Jurkat, Clone E6-1 (cell line): ENCODE measurements around the gene PTMS.

Source experiments
- DNase-seq: peaks from one replicate; pipeline ENCODE4 v3.0.0-alpha.2; 2011; ENCODE audit warnings: low read depth, low spot score
- H3K4me3 ChIP-seq: 2 replicates; pipeline ENCODE4 v1.5.1; 2011; ENCODE audit warnings: mild to moderate bottlenecking, low read length, control low read depth, moderate library complexity

PTMS gene

DNA sequence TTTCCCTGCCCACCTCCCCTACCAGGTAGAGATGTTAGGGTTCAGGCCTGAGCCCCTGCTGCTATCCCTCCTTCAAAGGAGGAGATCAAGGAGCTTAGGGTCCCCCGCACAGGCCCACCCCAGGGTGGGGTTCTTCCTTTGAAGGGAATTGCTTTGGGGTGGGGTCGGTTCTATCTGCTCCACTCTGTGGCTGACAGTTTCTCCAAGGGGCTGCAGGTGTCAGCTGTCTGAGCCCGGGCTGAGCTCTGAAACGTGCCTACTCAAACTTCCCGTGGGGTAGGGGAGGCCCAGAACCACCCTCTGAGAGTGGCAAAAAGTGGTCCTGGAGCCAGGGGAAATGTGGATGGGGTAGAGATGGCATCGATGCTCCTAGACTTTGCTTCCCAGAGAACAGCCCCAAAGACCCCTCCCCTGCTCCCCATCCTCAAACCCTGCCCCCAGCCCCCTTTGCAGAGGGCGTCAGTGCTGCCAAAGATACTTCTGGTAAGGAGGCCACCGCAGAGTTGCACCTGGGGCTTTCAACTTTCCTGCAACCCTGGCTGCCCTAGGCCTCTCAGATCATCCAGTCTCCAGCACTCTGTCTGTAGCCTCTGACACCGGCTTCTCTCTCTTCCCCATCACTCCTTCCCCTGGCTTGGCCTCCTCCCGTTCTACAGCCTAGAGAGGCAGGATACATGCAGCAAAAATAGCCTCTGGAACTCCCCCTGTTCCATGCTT, 16.8 kb downstream of the PTMS start:
- H3K4me3 ChIP-seq: peak overlapping the region; percentile 29
- peak; percentile 86 for DNase-seq

DNA sequence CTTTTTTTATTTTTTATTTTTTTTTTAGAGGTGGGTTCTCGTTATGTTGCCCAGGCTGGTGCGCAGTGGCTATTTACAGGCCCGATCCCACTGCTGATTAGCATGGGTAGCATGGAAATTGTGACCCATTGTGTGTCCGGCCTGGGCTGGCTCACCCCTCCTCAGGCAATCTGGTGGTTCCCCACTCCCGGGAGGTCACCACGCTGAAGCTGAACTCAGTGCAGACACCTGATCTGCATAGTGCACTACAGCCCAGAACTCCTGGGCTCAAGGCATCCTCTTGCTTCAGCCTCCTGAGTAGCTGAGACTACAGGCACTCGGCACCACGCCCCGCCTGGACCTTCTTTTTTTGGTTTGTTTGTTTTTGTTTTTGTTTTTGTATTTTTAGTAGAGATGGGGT, 17.7 kb downstream of the PTMS start:
- DNase-seq: no peak
- no peak overlapping the region; the same call in 1 of the 2 replicates for H3K4me3 ChIP-seq

DNA sequence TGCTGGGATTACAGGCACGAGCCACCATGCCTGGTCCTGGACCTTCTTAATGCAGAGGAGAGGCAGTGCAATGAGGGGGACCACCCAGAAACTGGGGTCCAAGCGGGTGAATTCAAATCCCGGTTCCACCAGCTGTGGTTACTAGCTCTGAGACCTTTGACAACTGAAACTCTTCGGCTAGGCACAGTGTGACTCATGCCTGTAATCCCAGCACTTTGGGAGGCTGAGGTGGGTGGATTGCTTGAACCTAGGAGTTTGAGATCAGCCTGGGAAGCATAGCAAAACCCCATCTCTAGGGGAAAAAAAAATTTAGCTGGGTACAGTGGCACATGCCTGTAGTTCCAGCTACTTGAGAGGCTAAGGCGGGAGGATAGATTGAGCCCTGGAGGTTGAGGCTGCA, 18.1 kb downstream of the PTMS start:
- H3K4me3 ChIP-seq: no peak overlapping the region
- DNase-seq: no peak

DNA sequence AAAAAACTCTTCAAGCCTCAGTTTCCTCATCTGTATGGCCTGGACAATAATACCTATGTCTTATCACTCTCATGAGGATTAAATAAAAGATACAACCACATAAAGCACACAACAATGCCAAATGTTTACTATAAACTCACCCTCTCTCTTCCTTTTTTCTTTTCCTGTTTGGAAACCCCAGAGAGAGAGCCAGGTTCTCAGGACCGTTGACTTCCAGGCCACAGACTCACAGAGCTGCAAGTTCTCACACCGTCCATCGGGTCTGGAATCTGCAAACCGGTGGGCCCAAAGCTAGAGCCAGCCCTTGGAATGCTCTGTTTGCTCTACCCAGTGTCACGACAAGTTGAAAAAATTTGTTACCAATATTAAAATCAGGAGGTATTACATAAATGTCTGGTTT, 18.6 kb downstream of the PTMS start:
- no peak overlapping the region for H3K4me3 ChIP-seq
- no peak for DNase-seq

DNA sequence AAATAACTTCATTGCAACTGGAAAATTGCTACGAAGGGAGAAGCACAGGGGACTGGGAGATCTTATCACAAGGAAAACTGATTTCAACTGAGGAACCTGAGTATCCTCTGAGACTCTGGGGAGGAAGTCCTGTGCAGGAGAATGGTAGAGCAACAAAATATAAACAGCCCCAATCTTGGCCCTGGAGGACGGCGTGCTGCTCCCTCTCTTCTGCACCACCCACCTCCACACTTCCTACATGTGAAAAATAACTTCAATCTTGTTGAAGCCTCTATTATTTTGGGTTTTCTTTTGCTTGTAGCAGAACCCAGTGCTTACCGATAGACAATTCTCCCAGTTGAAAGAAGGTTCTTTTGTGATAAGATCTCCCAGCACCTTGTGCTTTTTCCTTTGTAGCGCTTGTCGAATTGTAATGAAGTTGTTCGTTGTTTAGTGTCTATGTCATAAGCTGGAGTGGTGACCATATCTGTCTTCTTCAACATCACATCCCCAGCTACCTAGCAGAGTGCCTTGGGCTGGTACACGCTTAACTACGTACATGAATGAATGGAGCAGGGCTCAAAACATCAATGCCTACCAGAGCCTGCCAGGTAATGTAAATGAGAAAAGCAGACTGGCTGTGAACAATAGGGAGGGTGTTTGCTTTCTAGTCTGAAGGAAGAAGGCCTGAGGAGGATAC, 20.4 kb downstream of the PTMS start:
- DNase-seq: peak; percentile 64
- peak overlapping the region; percentile 14 for H3K4me3 ChIP-seq

DNA sequence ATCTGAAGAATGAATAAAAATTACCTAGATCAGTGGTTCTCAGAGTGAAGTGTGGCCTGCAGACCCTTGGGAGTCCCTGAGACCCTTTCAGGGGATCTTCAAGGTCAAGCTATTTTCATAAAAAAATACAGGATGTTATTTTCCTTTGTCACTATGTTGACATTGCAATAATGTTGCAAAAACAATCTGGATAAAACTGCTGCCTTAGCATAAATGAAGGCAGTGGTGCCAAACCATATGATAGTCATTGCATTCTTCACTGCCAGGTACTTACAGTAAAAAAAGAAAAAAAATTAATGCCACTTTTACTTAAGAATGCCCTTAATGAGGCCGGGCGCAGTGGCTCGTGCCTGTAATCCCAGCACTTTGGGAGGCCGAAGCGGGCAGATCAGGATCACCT, 21.1 kb downstream of the PTMS start:
- H3K4me3 ChIP-seq: no peak overlapping the region
- no peak for DNase-seq

DNA sequence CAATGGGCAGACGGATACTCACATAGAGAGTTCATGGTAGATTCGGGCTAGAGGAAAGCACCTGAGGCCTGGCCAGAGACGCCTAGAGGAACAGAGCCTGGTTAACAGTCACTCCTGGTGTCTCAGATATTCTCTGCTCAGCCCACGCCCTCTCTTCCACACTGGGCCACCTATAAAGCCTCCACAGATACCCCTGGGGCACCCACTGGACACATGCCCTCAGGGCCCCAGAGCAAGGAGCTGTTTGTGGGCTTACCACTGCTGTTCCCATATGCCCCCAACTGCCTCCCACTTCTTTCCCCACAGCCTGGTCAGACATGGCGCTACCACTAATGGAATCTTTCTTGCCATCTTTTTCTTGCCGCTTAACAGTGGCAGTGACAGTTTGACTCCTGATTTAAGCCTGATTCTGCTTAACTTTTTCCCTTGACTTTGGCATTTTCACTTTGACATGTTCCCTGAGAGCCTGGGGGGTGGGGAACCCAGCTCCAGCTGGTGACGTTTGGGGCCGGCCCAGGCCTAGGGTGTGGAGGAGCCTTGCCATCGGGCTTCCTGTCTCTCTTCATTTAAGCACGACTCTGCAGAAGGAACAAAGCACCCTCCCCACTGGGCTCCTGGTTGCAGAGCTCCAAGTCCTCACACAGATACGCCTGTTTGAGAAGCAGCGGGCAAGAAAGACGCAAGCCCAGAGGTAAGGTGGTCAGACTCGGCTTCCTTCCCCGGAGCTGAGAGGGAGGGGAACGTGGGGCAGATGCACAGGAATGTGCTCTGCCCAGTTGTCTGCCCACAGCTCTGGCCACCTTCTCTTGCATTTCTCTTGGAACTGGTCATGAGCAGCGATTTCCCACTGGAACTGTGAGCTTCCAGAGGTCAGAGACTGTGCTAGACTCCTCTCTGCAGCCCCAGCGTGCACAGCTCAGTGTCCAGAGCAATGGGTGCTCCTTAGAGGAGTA, 23.1 kb downstream of the PTMS start, which contains the start of gene CD4:
Gene CD4 (plus strand): TSS at position 557 of the 953 bp plus-strand sequence. CDS start 10,611 bp downstream, outside the sequence.
- DNase-seq: peak; percentile 61
- H3K4me3 ChIP-seq: peak within 1 kb of the TSS; percentile 47

DNA sequence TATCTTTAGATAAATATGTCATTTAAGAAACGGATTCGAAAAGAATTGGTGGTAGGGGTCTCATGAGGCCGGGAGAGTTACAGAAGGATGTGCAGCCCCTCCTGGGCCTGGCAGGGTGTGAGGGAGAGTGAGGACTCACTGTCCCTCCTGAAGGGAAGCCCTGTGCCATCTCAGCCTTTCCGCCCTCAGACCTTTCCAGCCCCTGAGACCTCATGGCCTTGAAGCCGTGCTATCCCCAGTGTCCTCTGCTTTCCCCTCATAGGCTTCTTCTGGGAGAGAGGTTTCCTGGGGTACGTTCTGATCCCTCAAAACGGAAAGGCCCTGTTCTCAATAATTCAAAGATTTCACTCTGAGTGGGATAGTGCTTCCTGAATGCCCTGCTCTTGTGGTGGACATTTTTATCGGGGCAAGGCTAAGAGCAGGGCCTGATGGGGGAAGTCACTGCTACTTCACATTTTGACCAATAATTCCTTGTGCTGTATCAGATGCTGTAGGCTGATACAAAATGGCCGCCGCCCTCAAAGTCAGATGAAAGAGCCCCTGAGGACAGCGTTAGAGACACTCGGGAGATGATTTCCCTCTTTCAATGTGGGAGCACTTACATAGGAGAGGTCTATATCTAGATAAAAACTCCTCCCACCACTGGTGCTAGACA, 24.5 kb downstream of the PTMS start:
- DNase-seq: no peak
- H3K4me3 ChIP-seq: no peak overlapping the region

DNA sequence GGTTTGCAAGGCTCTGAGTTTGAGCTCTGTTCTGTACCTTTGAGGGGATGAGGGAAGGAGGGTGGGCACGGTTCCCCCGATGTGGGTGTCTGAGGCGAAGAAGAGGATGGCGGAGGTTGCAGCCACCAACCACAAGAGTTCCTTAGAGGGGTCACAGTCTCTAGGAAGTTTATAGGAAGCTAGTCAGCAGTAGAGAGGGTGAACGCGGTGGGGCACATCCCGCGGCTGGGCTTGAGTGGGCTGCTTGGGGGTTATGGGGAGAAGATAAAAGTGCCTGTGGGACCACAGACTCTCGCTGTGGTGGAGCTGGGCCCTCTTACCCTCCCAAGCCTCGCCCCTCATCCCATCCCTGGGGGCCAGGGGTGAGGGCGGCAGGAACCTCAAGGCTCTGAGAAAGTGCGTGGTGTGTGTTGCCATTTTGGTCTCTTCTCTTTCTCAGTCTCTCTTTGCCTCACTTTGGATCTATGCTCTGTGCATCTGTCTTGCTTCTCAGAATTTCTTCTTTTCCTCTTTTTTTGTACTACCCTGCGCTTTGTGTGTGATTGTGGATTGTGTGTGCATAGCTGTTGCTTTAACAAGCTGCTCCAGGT, 25.9 kb downstream of the PTMS start:
- H3K4me3 ChIP-seq: peak overlapping the region; percentile 28
- DNase-seq: peak; percentile 69

DNA sequence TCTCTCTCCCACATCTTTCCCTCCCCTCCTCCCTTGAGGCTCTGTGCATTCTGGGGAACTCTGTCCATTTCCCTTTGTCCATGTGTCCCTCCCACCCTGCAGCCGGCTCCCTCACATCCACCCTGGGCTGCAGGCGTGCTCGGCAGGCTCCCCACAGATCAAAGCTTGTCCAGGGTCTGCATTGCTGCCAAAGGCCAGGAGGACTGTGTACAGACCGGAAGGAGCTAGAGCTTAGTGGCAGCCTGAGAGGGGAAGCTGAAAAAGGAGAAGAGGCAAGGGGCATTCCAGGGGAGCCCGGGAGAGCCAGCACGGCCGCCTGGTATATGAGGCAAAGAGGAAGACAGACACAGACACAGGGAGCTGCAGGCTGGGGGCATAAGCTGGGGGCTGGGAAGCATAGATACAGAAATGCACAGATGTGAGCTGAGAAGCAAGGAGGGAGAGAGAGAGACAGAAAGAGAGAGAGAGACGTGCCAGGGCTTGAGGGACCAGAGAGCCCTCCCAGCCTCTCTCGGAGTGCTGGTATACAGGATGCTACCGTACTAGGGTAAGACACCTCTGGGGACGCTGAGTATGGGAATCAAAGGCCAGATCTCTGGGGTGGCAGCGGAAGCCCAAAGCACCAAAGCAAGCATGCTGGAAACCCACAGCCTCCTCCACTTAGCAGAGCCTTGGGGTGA, 26.5 kb downstream of the PTMS start:
- H3K4me3 ChIP-seq: peak overlapping the region; percentile 28; the same call in 1 of the 2 replicates
- DNase-seq: peak; percentile 63

DNA sequence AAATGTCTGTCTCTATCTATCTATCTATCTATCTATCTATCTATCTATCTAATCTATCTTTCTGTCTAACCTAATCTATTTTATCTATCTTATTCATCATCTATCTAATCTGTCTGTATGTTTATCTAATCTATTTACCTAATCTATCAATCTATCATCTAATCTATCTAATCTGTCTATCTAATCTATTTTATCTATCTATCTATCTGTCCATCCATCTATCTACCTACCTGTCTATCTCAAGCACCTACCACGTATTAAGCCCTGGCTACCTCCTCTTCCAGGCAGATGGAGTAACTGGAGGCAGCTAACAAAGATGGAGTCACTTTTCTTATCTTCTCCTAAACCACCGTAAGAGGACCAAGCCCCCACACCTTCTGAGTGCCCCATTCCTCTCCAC, 28.9 kb downstream of the PTMS start:
- DNase-seq: no peak
- no peak overlapping the region for H3K4me3 ChIP-seq

DNA sequence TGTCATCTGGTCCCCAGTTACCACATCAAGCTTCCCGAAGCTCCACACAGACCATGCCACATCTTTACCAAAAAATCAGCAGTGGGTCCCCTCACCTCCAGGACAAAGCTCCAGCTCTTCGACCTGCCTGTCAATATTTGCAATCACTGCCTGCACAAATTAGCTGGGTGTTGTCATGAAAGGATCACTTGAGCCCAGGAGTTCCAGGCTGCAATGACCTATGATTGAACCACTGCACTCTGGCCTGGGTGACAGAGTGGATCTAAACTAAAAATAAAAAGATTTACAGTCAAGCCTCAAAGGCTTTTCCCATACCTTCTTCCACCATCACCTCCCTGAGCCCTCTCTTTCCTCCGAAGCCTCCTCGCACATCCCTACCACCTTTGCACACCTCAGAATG, 30.4 kb downstream of the PTMS start:
- no peak for DNase-seq
- H3K4me3 ChIP-seq: no peak overlapping the region

DNA sequence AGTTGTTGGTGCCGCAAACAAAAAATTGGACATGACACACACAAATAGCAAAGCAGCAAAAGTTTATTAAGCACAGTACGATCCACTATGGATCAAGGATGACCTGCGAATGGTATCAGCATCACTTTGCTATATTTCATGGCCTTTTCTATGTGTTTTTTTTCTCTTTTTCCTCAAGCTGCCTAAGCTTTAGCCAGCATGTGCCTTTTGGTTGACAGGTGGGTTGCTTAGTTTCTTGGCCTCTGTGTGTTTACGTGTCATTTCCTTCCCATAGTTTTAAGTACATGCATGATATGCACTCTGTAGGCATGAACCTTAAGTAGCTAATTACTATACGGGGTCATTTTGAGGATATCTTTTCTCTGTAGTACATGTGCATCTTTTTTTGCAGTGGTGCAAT, 33.0 kb downstream of the PTMS start:
- no peak for DNase-seq
- no peak overlapping the region for H3K4me3 ChIP-seq

DNA sequence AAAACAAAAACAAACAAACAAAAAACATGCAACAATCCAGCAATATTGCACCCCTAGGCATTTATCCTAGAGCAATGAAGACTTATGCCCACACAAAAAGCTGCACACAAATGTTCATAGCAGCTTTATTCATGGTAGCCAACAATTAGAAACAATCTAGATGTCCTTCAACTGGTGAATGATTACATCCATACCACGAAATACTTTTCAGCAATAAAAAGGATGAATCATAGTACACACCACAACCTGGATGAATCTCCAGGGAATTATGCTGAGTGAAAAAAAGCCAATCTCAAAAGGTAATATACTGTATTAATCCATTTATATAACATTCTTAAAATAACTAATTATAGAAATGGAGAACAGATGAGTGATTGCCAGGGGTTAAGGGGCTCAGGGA, 41.0 kb downstream of the PTMS start:
- DNase-seq: no peak
- no peak overlapping the region for H3K4me3 ChIP-seq

DNA sequence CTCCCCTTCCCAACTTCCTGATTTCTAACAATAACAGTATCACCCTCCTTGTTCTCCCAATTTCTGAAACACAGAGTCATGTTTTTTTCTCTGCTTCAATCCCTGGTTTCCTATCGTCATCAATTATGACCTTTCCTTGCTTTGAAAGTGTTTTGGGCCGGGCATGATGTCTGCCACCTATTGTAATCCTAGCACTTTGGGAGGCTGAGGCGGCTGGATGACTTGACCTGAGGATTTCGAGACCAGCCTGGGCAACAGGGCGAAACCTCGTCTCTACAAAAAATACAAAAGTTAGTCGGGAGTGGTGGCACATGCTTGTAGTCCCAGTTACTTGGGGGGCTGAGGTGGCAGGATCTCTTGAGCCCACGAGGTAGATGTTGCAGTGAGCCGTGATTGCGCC, 42.9 kb downstream of the PTMS start:
- no peak for DNase-seq
- no peak overlapping the region for H3K4me3 ChIP-seq

DNA sequence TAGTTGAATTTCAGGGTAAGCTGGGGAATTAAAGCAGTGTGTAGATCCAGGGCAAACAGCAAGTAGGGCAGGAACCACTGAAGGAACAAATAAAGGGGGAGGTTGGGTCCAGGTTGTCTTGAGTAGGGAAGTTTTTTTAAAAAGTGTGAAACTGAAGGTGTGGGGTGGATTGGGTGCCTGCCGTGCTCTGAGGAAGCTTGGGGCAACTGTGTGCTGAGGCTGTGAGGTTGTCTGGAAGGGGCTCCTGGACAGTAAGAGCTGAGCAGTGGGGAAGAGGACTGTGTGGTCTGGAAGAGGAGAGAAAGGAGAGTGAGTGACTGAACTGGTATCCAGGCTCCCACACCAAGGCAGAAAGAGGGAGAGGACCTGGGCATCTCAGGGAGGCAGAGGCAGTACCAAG, 44.6 kb downstream of the PTMS start:
- H3K4me3 ChIP-seq: no peak overlapping the region
- DNase-seq: no peak

DNA sequence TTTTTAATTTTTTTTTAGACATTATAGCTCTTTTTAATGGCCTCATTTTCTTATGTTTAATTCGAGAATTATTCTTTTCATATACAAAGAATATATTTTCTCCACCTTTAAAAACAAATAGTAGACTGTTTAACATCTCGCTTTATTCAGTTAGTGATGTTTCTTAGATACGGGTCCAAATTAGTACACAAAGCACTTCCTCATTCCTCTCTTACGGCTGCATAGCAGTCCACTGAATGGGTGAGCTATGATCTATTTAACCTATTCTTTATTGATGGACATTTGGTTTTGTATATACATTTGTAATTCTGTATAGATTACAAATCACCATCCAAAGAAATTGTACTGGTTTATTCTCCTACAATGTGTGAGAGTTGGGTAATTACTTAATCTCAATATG, 47.2 kb downstream of the PTMS start:
- H3K4me3 ChIP-seq: no peak overlapping the region
- DNase-seq: no peak

DNA sequence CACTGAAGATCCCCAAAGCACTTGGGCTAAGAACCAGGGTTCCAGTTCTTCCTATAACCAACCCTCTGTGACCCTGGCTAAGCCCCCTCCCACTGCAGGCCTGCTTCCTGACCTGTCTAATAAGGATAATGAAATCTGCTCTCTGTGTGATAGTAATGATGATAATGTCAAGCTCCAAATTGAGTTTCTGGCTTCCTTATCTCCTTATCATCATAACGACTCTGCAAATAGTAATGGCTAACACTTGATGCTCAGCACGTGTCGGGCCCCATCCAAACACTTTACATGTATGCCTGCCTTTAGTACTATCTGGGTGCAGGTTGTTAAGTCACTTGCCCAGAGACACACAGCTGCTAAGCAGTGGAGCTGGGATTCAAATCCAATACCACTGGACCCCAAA, 50.4 kb downstream of the PTMS start:
- no peak overlapping the region for H3K4me3 ChIP-seq

More for the DNA sequence above, 50.4 kb downstream of the PTMS start:
- DNase-seq: no peak
